SK-N-SH (cell line): ENCODE results near the gene CUL1. TPM values are rescaled to one million over a fixed set of nuclear protein-coding genes. Genes with fewer than 3 reads are reported as not detected.

ENCODE experiments used
- CTCF ChIA-PET: fragments of 300-600, 350-600 bp; formaldehyde crosslinking; extraction: SDS; loops from one replicate; lab custom pipeline; 2021; lab: Yijun Ruan, JAX
- POLR2A ChIA-PET: fragments of 350-600 bp; sonication (Branson Sonifier 250); formaldehyde crosslinking; extraction: SDS; loops from one replicate; lab custom pipeline; 2020; ENCODE audit warnings: antibody characterized with exemption, inconsistent platforms; lab: Yijun Ruan, JAX
- DNase-seq: peaks from one replicate; pipeline ENCODE4 v3.0.0; 2012
- H2AFZ ChIP-seq: fragments of 200-600 bp; sonication (generic); 2 replicates; pipeline ENCODE4 v1.8.1; 2016; ENCODE audit warnings: antibody characterized with exemption, mild to moderate bottlenecking, low read depth
- H3F3A ChIP-seq: fragments of 200-600 bp; sonication (generic); replicated peaks from 2 replicates; pipeline ENCODE3; 2016; ENCODE audit warnings: antibody characterized with exemption, mild to moderate bottlenecking; ENCODE audit not compliant: insufficient read depth
- H3K27ac ChIP-seq, 2 experiments: fragments of 200-500 bp in 1 of 2; fragments of 200-600 bp in 1 of 2; sonication (Bioruptor generic) in 1 of 2; sonication (generic), shearing (Covaris generic) in 1 of 2; 2 replicates each; pipeline versions ENCODE4 v1.5.1 to v1.6.1; 2014 to 2016; ENCODE audit warnings: low read depth in 2 of 2, inconsistent platforms in 1 of 2, low read length in 1 of 2, mild to moderate bottlenecking in 1 of 2, mixed read lengths in 1 of 2
- H3K27me3 ChIP-seq: fragments of 200-600 bp; sonication (generic), shearing (Covaris generic); 2 replicates; pipeline ENCODE4 v1.6.1; 2016; ENCODE audit warnings: mixed run types; ENCODE audit not compliant: insufficient read depth
- H3K36me3 ChIP-seq, 2 experiments: fragments of 200-500 bp in 1 of 2; fragments of 200-600 bp in 1 of 2; sonication (Bioruptor generic) in 1 of 2; sonication (generic) in 1 of 2; replicated peaks in 1 of 2; 2 replicates each; pipeline versions ENCODE3 to v1.5.1; 2014 to 2016; ENCODE audit warnings: low read length in 1 of 2, mild to moderate bottlenecking in 1 of 2; ENCODE audit not compliant: insufficient read depth in 2 of 2, control insufficient read depth in 1 of 2
- H3K4me1 ChIP-seq, 2 experiments: fragments of 200-500 bp in 1 of 2; fragments of 200-600 bp in 1 of 2; sonication (Bioruptor generic) in 1 of 2; sonication (generic), shearing (Covaris generic) in 1 of 2; 2 replicates each; pipeline versions ENCODE4 v1.5.1 to v1.6.1; 2014 to 2016; ENCODE audit warnings: low read depth in 1 of 2, low read length in 1 of 2, mixed run types in 1 of 2; ENCODE audit not compliant: insufficient read depth in 2 of 2, control insufficient read depth in 1 of 2
- H3K4me2 ChIP-seq: fragments of 200-600 bp; sonication (generic), shearing (Covaris generic); 2 replicates; pipeline ENCODE4 v1.6.1; 2017; ENCODE audit warnings: mixed run types
- H3K4me3 ChIP-seq, 2 experiments: fragments of 200-500 bp in 1 of 2; fragments of 200-600 bp in 1 of 2; sonication (Bioruptor generic) in 1 of 2; sonication (generic), shearing (Covaris generic) in 1 of 2; 2 replicates each; pipeline versions ENCODE4 v1.5.1 to v1.8.1; 2014 to 2016; ENCODE audit warnings: low read depth in 2 of 2, inconsistent platforms in 1 of 2, low read length in 1 of 2, mild to moderate bottlenecking in 1 of 2, mixed read lengths in 1 of 2, moderate library complexity in 1 of 2
- H3K79me2 ChIP-seq: fragments of 200-600 bp; sonication (generic); 2 replicates; pipeline ENCODE4 v1.8.1; 2017; ENCODE audit warnings: mild to moderate bottlenecking; ENCODE audit not compliant: insufficient read depth
- H3K9ac ChIP-seq: fragments of 200-600 bp; sonication (generic); 2 replicates; pipeline ENCODE4 v1.6.1; 2017; ENCODE audit warnings: mixed run types
- H3K9me2 ChIP-seq: fragments of 200-600 bp; sonication (generic); 2 replicates; pipeline ENCODE4 v1.6.1; 2017; ENCODE audit warnings: mixed run types
- H3K9me3 ChIP-seq: fragments of 200-600 bp; sonication (generic); 2 replicates; pipeline ENCODE4 v1.6.1; 2017; ENCODE audit warnings: mixed run types, mild to moderate bottlenecking, moderate library complexity
- H4K20me1 ChIP-seq: fragments of 200-600 bp; sonication (generic); 2 replicates; pipeline ENCODE4 v1.6.1; 2017; ENCODE audit warnings: mild to moderate bottlenecking, mixed run types; ENCODE audit not compliant: insufficient read depth
- CHD2 ChIP-seq: fragments of 150-350 bp; IDR thresholded peaks from 2 replicates; pipeline ENCODE4 v1.6.1; 2018; ENCODE audit warnings: low read length; ENCODE audit not compliant: partially characterized antibody
- ELF1 ChIP-seq: IDR thresholded peaks from 2 replicates; pipeline ENCODE4 v1.4.0; 2012
- EP300 ChIP-seq, 2 experiments: IDR thresholded peaks; 2 replicates each; pipeline versions ENCODE4 v1.4.0 to v1.6.1; 2012; ENCODE audit warnings: borderline replicate concordance in 1 of 2, low read depth in 1 of 2, low read length in 1 of 2
- EZH2phosphoT487 ChIP-seq: fragments of 200-600 bp; sonication (generic); IDR thresholded peaks from 2 replicates; pipeline ENCODE4 v1.6.1; 2017; ENCODE audit warnings: low read depth, mixed run types, mild to moderate bottlenecking, antibody characterized with exemption, moderate library complexity, borderline replicate concordance
- FOXJ3 ChIP-seq: sonication (generic); formaldehyde crosslinking; IDR thresholded peaks from 2 replicates; pipeline ENCODE4 v1.5.1; 2020; ENCODE audit warnings: mild to moderate bottlenecking, missing genetic modification reagents
- IRF3 ChIP-seq: fragments of 150-350 bp; IDR thresholded peaks from 2 replicates; pipeline ENCODE4 v1.6.1; 2016; ENCODE audit warnings: mild to moderate bottlenecking, low read depth, low read length
- MAX ChIP-seq: IDR thresholded peaks from 2 replicates; pipeline ENCODE4 v1.4.0; 2012; ENCODE audit warnings: low read depth
- NFIC ChIP-seq: IDR thresholded peaks from 2 replicates; pipeline ENCODE4 v1.4.0; 2012; ENCODE audit warnings: borderline replicate concordance
- NRF1 ChIP-seq: IDR thresholded peaks from 2 replicates; pipeline ENCODE4 v1.6.1; 2012; ENCODE audit warnings: low read depth, mild to moderate bottlenecking, low read length
- POLR2AphosphoS5 ChIP-seq: IDR thresholded peaks from 2 replicates; pipeline ENCODE4 v1.6.1; 2012; ENCODE audit warnings: low read depth, low read length
- RAD21 ChIP-seq: IDR thresholded peaks from 2 replicates; pipeline ENCODE4 v1.6.1; 2012; ENCODE audit warnings: mild to moderate bottlenecking, low read length
- RCOR1 ChIP-seq: fragments of 150-350 bp; IDR thresholded peaks from 2 replicates; pipeline ENCODE4 v1.6.1; 2017; ENCODE audit warnings: antibody characterized with exemption, low read length
- RFX5 ChIP-seq: IDR thresholded peaks from 2 replicates; pipeline ENCODE4 v1.6.1; 2012; ENCODE audit warnings: mild to moderate bottlenecking, improper control_type of control experiment, low read length
- TAF1 ChIP-seq: IDR thresholded peaks from 2 replicates; pipeline ENCODE4 v1.6.1; 2012; ENCODE audit warnings: low read depth, mild to moderate bottlenecking, low read length, moderate library complexity, borderline replicate concordance
- TEAD4 ChIP-seq: IDR thresholded peaks from 2 replicates; pipeline ENCODE4 v1.4.0; 2012; ENCODE audit warnings: mild to moderate bottlenecking, borderline replicate concordance; ENCODE audit not compliant: insufficient read depth
- WGBS: methylation state at CpG from one replicate; pipeline ENCODE4 v1.1.6; 2017; ENCODE audit warnings: low lambda C conversion rate; 5-methylcytosine and 5-hydroxymethylcytosine counted together
- polyA plus RNA-seq, 3 experiments: library from polyadenylated mRNA; depleted of rRNA; stranded (reverse); fragments of >200 nt; gene quantifications; 2 replicates each; pipeline ENCODE4 v1.2.3, GENCODE V29; 2012
- TF ChIP-seq, protein P1 (sequence below): IDR thresholded peaks from 2 replicates; pipeline ENCODE4 v1.4.0; 2012; ENCODE audit warnings: low read depth, borderline replicate concordance
- TF ChIP-seq, protein P2 (sequence below): fragments of 150-350 bp; IDR thresholded peaks from 2 replicates; pipeline ENCODE4 v1.6.1; 2017; ENCODE audit warnings: antibody characterized with exemption, low read length, low read depth, borderline replicate concordance
- TF ChIP-seq, protein P3 (sequence below): IDR thresholded peaks from 2 replicates; pipeline ENCODE4 v1.6.1; 2012; ENCODE audit warnings: mild to moderate bottlenecking, low read depth, low read length, moderate library complexity

CUL1 gene
- polyA plus RNA-seq, 1 of the 3 experiments (the other 2 are of a cell fraction), result 45.2 TPM

- Histone ChIP-seq H3K4me3 (no peak overlapping the region), H3K27me3 (no peaks in the 10 kb centered on the region), H3K36me3 (peaks cover 82 to 88% of the 10 kb centered on the region in 2 experiments), H4K20me1 (no peaks in the 10 kb centered on the region), H3K4me2 (no peak overlapping the region), H3K9me2 (no peaks in the 10 kb centered on the region), H3K27ac (no peak overlapping the region), H3K4me1 (peaks cover 0 to 6% of the 10 kb centered on the region in 2 experiments; a peak in 1 of 4 replicates), H3F3A (no peaks in the 10 kb centered on the region), H3K9ac (no peak overlapping the region), H3K9me3 (no peaks in the 10 kb centered on the region), H2AFZ (no peak overlapping the region), H3K79me2 (peaks cover 1% of the 10 kb centered on the region)
- DNase-seq, result no peak
- WGBS, result 87% methylated on average over 7 of the region's 7 CpGs
- ChIA-PET CTCF (interaction anchor here (1.1 to 1.8 kb wide), 5 partner anchors 32 to 277 kb away, joined by 3 to 5 read pairs (median 3); no protein-coding TSS in a partner anchor), POLR2A (no interaction called here)
- no peak for TF ChIP-seq FOXJ3 (CRISPR knock-in tag)
- TF ChIP-seq RAD21, result no peak
- no peak for TF ChIP-seq NFIC
- no peak for TF ChIP-seq RCOR1
- TF ChIP-seq RFX5, result no peak
- no peak for TF ChIP-seq IRF3
- no peak for TF ChIP-seq CHD2
- TF ChIP-seq ELF1, result no peak
- no peak for TF ChIP-seq EZH2phosphoT487
- TF ChIP-seq, protein P1, sequence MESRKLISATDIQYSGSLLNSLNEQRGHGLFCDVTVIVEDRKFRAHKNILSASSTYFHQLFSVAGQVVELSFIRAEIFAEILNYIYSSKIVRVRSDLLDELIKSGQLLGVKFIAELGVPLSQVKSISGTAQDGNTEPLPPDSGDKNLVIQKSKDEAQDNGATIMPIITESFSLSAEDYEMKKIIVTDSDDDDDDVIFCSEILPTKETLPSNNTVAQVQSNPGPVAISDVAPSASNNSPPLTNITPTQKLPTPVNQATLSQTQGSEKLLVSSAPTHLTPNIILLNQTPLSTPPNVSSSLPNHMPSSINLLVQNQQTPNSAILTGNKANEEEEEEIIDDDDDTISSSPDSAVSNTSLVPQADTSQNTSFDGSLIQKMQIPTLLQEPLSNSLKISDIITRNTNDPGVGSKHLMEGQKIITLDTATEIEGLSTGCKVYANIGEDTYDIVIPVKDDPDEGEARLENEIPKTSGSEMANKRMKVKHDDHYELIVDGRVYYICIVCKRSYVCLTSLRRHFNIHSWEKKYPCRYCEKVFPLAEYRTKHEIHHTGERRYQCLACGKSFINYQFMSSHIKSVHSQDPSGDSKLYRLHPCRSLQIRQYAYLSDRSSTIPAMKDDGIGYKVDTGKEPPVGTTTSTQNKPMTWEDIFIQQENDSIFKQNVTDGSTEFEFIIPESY, result no peak
Observed at GRCh38 chr7:148789220-148789619, 90.5 kb downstream of the CUL1 start.

GRCh38 chr7:148790131-148790726, 91.5 kb downstream of the CUL1 start:
- CTCF ChIA-PET, result interaction anchor here (1.0 to 1.8 kb wide), 6 partner anchors 22 to 215 kb away, joined by 3 to 5 read pairs (median 3); no protein-coding TSS in a partner anchor
- no peaks in the 10 kb centered on the region for H3K9me3 ChIP-seq
- no peak overlapping the region for H3K4me2 ChIP-seq
- H2AFZ ChIP-seq, result no peak overlapping the region
- peaks cover 0 to 6% of the 10 kb centered on the region in 2 experiments; a peak in 1 of 4 replicates for H3K4me1 ChIP-seq
- no peaks in the 10 kb centered on the region for H3F3A ChIP-seq
- peaks cover 5% of the 10 kb centered on the region for H3K79me2 ChIP-seq
- TF ChIP-seq, protein P2, sequence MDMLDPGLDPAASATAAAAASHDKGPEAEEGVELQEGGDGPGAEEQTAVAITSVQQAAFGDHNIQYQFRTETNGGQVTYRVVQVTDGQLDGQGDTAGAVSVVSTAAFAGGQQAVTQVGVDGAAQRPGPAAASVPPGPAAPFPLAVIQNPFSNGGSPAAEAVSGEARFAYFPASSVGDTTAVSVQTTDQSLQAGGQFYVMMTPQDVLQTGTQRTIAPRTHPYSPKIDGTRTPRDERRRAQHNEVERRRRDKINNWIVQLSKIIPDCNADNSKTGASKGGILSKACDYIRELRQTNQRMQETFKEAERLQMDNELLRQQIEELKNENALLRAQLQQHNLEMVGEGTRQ, result no peak
- TF ChIP-seq MAX, result no peak
- TF ChIP-seq TAF1, result no peak
- no peak for TF ChIP-seq NRF1
- TF ChIP-seq EP300 (IDR thresholded peaks at IDR 0.05; ENCODE audit: borderline replicate concordance in 1 of 2, low read depth in 1 of 2, low read length in 1 of 2), result no peak
- TF ChIP-seq FOXJ3 (CRISPR knock-in tag), result no peak
- TF ChIP-seq POLR2AphosphoS5, result no peak
- TF ChIP-seq TEAD4, result no peak
- TF ChIP-seq, protein P3, sequence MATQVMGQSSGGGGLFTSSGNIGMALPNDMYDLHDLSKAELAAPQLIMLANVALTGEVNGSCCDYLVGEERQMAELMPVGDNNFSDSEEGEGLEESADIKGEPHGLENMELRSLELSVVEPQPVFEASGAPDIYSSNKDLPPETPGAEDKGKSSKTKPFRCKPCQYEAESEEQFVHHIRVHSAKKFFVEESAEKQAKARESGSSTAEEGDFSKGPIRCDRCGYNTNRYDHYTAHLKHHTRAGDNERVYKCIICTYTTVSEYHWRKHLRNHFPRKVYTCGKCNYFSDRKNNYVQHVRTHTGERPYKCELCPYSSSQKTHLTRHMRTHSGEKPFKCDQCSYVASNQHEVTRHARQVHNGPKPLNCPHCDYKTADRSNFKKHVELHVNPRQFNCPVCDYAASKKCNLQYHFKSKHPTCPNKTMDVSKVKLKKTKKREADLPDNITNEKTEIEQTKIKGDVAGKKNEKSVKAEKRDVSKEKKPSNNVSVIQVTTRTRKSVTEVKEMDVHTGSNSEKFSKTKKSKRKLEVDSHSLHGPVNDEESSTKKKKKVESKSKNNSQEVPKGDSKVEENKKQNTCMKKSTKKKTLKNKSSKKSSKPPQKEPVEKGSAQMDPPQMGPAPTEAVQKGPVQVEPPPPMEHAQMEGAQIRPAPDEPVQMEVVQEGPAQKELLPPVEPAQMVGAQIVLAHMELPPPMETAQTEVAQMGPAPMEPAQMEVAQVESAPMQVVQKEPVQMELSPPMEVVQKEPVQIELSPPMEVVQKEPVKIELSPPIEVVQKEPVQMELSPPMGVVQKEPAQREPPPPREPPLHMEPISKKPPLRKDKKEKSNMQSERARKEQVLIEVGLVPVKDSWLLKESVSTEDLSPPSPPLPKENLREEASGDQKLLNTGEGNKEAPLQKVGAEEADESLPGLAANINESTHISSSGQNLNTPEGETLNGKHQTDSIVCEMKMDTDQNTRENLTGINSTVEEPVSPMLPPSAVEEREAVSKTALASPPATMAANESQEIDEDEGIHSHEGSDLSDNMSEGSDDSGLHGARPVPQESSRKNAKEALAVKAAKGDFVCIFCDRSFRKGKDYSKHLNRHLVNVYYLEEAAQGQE, result no peak
- TF ChIP-seq, all 33 proteins: peak for 0
- no peak overlapping the region for H3K9ac ChIP-seq
- no peaks in the 10 kb centered on the region for H3K9me2 ChIP-seq
- POLR2A ChIA-PET, result no interaction called here
- no peak overlapping the region for H3K4me3 ChIP-seq
- no peak overlapping the region for H3K27ac ChIP-seq
- 98% methylated on average over 8 of the region's 8 CpGs for WGBS
- no peaks in the 10 kb centered on the region for H4K20me1 ChIP-seq
- H3K27me3 ChIP-seq, result no peaks in the 10 kb centered on the region
- H3K36me3 ChIP-seq, result peaks cover 82 to 83% of the 10 kb centered on the region in 2 experiments
- DNase-seq, result no peak
